ENCODE measurements around the gene ENPP6.

Gene ENPP6

GRCh38 chr4:184190711-184191110 lies 27.0 kb downstream of the ENPP6 start:
- DNase-seq (ENCODE audit: low read depth in 3 of 3): no peak

GRCh38 chr4:184189966-184190365 lies 27.7 kb downstream of the ENPP6 start:
- no peak for DNase-seq (ENCODE audit: low read depth in 3 of 3)

GRCh38 chr4:184188443-184189400 lies 29.0 kb downstream of the ENPP6 start:
- DNase-seq (ENCODE audit: low read depth in 3 of 3): no peak

GRCh38 chr4:184177271-184177670 lies 40.4 kb downstream of the ENPP6 start:
- DNase-seq (ENCODE audit: low read depth in 3 of 3): no peak

GRCh38 chr4:184174571-184175488 lies 42.8 kb downstream of the ENPP6 start:
- DNase-seq (ENCODE audit: low read depth in 3 of 3): no peak

GRCh38 chr4:184171011-184171410 lies 46.7 kb downstream of the ENPP6 start:
- DNase-seq (ENCODE audit: low read depth in 3 of 3): no peak

- DNase-seq (ENCODE audit: low read depth in 3 of 3): no peak
Observed at GRCh38 chr4:184169225-184169867, 48.3 kb downstream of the ENPP6 start.

GRCh38 chr4:184168406-184169019 lies 49.2 kb downstream of the ENPP6 start:
- DNase-seq (ENCODE audit: low read depth in 3 of 3): peak; percentile 5 to 63 (median 36)

GRCh38 chr4:184167576-184167975 lies 50.1 kb downstream of the ENPP6 start:
- DNase-seq (ENCODE audit: low read depth in 3 of 3): no peak

- DNase-seq (ENCODE audit: low read depth in 3 of 3): no peak
Observed at GRCh38 chr4:184166736-184167135, 50.9 kb downstream of the ENPP6 start.

- DNase-seq (ENCODE audit: low read depth in 3 of 3): no peak
Observed at GRCh38 chr4:184165291-184165690, 52.4 kb downstream of the ENPP6 start.

- no peak for DNase-seq (ENCODE audit: low read depth in 3 of 3)
Observed at GRCh38 chr4:184163813-184164212, 53.9 kb downstream of the ENPP6 start.

- DNase-seq (ENCODE audit: low read depth in 3 of 3): no peak
Observed at GRCh38 chr4:184162596-184162995, 55.1 kb downstream of the ENPP6 start.

GRCh38 chr4:184157322-184157721 lies 60.4 kb downstream of the ENPP6 start:
- no peak for DNase-seq (ENCODE audit: low read depth in 3 of 3)

GRCh38 chr4:184156163-184156920 lies 61.3 kb downstream of the ENPP6 start:
- no peak for DNase-seq (ENCODE audit: low read depth in 3 of 3)

GRCh38 chr4:184154199-184154598 lies 63.5 kb downstream of the ENPP6 start:
- no peak for DNase-seq (ENCODE audit: low read depth in 3 of 3)

- DNase-seq (ENCODE audit: low read depth in 3 of 3): no peak
Observed at GRCh38 chr4:184153781-184154180, 63.9 kb downstream of the ENPP6 start.

- no peak for DNase-seq (ENCODE audit: low read depth in 3 of 3)
Observed at GRCh38 chr4:184151988-184152485, 65.6 kb downstream of the ENPP6 start.

- no peak for DNase-seq (ENCODE audit: low read depth in 3 of 3)
Observed at GRCh38 chr4:184150102-184150839, 67.4 kb downstream of the ENPP6 start.
